ENCODE data around the gene IRS1.

DNA sequence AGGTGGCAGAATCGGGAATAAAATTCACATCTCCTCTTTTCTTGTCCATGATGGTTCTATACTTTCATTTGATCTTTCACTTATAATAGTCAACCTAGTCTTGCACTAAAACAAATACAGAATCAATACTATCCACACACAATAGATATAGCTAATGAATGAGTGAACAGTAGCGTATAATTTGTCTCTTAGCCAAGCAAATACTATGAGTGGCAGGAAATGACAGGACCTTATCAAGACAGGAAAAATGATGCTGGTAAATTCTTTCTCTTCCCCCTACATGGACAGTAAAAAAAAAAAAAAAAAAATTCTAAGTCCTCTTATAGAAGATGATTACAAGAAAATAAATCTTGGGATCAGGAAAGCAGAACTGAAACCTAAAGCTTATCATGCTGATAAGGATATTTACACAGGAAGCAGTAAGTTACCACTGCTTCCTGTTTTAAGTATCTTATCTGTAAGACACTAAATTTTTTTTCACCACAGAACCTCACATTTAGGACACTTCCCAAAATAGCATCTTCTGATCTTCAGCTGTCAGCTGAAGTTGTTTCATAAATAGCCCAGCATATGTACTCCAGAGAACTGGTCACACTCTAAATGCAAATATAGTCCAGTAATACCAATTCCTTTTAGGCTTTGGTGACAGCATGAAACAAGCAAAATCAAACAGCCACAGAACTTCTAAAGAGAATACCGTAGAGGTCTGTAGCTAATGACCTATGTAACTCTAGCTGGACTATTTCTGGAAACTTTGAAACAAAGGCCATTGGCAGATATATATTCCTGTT is 27.0 kb downstream of the IRS1 start:
- TF ChIP-seq, protein P1, sequence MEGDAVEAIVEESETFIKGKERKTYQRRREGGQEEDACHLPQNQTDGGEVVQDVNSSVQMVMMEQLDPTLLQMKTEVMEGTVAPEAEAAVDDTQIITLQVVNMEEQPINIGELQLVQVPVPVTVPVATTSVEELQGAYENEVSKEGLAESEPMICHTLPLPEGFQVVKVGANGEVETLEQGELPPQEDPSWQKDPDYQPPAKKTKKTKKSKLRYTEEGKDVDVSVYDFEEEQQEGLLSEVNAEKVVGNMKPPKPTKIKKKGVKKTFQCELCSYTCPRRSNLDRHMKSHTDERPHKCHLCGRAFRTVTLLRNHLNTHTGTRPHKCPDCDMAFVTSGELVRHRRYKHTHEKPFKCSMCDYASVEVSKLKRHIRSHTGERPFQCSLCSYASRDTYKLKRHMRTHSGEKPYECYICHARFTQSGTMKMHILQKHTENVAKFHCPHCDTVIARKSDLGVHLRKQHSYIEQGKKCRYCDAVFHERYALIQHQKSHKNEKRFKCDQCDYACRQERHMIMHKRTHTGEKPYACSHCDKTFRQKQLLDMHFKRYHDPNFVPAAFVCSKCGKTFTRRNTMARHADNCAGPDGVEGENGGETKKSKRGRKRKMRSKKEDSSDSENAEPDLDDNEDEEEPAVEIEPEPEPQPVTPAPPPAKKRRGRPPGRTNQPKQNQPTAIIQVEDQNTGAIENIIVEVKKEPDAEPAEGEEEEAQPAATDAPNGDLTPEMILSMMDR (conservative IDR thresholded peaks at IDR 0.05 in 1 of 2, IDR thresholded peaks at IDR 0.05 in 1 of 2; ENCODE audit: extremely low read depth in 1 of 2, insufficient read depth in 1 of 2, low read depth in 1 of 2, low read length in 2 of 2) = no peak
- no peak for TF ChIP-seq EZH2 (IDR thresholded peaks at IDR 0.05; ENCODE audit: borderline replicate concordance, low read length)
